Epithelial cell of proximal tubule (primary cell): Measurements from ENCODE around the gene ARMC2. TPM values are rescaled to one million over a fixed set of nuclear protein-coding genes. Genes with fewer than 3 reads are reported as not detected.

Experiments used
- DNase-seq: peaks from one replicate; pipeline ENCODE4 v3.0.0-alpha.2; 2011; ENCODE audit warnings: low read depth
- H3K4me3 ChIP-seq: 2 replicates; pipeline ENCODE4 v1.5.1; 2011; ENCODE audit warnings: low read depth, mild to moderate bottlenecking, low read length
- CTCF ChIP-seq: conservative IDR thresholded peaks from 2 replicates; pipeline ENCODE4 v1.5.1; 2012; ENCODE audit warnings: low read depth, mild to moderate bottlenecking, low read length
- total RNA-seq: library from RNA; depleted of rRNA; stranded (reverse); fragments of >200 nt; gene quantifications from 2 replicates; pipeline ENCODE4 v1.2.3, GENCODE V29; 2015

Gene ARMC2
- total RNA-seq, 1 donor from 2014 or later = 1.7 TPM

DNA sequence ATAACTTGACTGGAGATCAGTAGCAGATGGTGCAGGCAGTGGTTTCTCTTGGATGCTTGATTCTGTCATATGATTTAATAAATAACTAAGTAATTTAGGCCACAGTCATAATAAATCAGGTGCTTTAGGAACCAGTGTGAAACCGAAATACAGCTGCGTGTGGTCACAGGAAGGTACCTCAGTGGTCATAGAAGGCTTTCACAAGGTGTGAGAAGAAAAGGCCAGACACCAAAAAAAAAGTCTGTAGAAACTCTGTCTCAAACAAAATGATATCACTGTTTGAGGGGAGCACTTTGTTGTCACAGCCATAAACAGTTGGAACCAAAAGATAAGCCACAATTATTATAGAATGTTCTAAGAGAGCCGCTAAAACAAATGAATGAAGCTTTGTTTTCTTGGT, 56.5 kb downstream of the ARMC2 start:
- TF ChIP-seq CTCF = no peak
- H3K4me3 ChIP-seq = no peak overlapping the region
- no peak for DNase-seq

- no peak overlapping the region for H3K4me3 ChIP-seq
- DNase-seq = no peak
- TF ChIP-seq CTCF = peak; percentile 69
Measured at GRCh38 chr6:108914235-108915022, 66.2 kb downstream of the ARMC2 start.

GRCh38 chr6:108915258-108915657, 67.0 kb downstream of the ARMC2 start:
- no peak for DNase-seq
- TF ChIP-seq CTCF = no peak

DNA sequence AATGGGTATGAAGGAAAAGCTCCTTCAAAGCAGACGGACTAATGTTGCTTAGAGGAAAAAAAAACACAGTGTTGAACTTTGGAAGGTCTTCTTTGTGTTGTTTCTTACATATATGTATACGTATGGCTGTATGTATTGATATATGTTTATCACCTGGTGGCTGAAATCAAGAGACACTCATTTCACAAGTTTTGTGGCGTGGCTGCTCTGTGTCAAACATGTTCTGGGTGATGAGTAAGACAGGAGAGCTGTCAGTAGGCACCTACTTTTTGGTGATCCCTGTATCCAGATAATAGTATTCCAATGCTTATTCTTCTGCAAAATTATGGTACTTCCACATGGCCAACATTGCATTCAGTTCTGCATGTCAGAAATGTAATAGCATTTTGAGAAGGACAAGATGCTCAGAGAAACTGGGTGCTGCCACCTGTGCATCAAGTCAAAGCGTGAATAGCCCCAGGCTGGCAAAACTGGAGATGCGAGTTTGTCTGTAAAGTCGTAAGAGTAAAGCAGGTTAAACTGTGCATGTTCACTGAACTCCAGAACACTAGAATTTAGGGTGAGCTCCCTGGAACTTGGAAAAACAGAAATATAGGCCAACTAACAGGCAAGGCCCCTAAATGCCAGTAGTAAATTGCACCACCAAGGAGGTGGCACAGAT, 67.9 kb downstream of the ARMC2 start:
- no peak overlapping the region for H3K4me3 ChIP-seq
- no peak for TF ChIP-seq CTCF
- DNase-seq = no peak

More at GRCh38 chr6:108915258-108915657, 67.0 kb downstream of the ARMC2 start:
- no peak overlapping the region for H3K4me3 ChIP-seq

DNA sequence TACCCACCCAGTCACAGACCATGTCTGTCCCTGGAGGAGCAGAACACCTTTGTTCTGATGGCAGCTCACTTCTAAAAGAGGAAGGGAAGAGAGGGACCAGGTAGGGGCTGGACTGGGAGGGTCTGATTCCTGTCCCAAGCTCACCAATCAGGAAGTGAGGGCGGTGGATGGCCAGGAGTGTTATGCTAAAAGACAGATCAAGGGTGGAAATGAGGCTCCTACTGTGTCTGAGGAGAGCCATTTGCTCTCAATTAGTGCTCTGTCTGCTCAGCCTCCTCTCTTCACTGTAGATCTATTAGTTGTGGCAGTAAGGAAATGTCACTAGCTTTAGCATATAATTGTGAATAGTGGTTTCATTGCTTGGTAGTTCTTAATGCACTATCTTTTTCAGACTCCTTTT, 72.5 kb downstream of the ARMC2 start:
- no peak for TF ChIP-seq CTCF
- DNase-seq = no peak
- H3K4me3 ChIP-seq = no peak overlapping the region

GRCh38 chr6:108921547-108922361, 73.5 kb downstream of the ARMC2 start:
- DNase-seq = no peak
- H3K4me3 ChIP-seq = no peak overlapping the region
- no peak for TF ChIP-seq CTCF
